ENCODE results near the gene ERI2. TPM values are rescaled to one million over a fixed set of nuclear protein-coding genes. Genes with fewer than 3 reads are reported as not detected.

Gene ERI2
- total and polyA plus RNA-seq, 2 of the 13 experiments (the other 11 are each of a cell fraction or from before 2014, with no cell fraction given): 17.4 to 41.3 TPM

GRCh38 chr16:20803561-20804214 lies 2.6 kb downstream of the ERI2 start (continued):
- TF ChIP-seq RERE (CRISPR knock-in tag; IDR thresholded peaks at IDR 0.05; ENCODE audit: low read depth) (no peak), RAD21 (CRISPR knock-in tag; IDR thresholded peaks at IDR 0.05) (no peak), ZNF414 (CRISPR knock-in tag; IDR thresholded peaks at IDR 0.05) (peak; percentile 81; the same call in 1 of the 2 replicates), NPAS2 (CRISPR knock-in tag; IDR thresholded peaks at IDR 0.05; ENCODE audit: borderline replicate concordance) (no peak), NR1H2 (CRISPR knock-in tag; IDR thresholded peaks at IDR 0.05; ENCODE audit: borderline replicate concordance, low read depth) (no peak), CBX2 (IDR thresholded peaks at IDR 0.05; ENCODE audit: low read depth, low read length) (no peak), CBX2 (CRISPR knock-in tag; IDR thresholded peaks at IDR 0.05; ENCODE audit: low read depth) (no peak), KLF15 (CRISPR knock-in tag; IDR thresholded peaks at IDR 0.05; ENCODE audit: borderline replicate concordance) (no peak), ZNF564 (CRISPR knock-in tag; IDR thresholded peaks at IDR 0.05) (peak; percentile 62; the same call in 1 of the 2 replicates), E2F5 (CRISPR knock-in tag; conservative IDR thresholded peaks at IDR 0.05) (no peak), ZMAT3 (CRISPR knock-in tag; conservative IDR thresholded peaks at IDR 0.05) (no peak), ZNF83 (CRISPR knock-in tag; IDR thresholded peaks at IDR 0.05; ENCODE audit: borderline replicate concordance) (no peak), ZNF264 (CRISPR knock-in tag; IDR thresholded peaks at IDR 0.05) (no peak), SALL1 (CRISPR knock-in tag; IDR thresholded peaks at IDR 0.05) (peak; percentile 89), ZBTB25 (CRISPR knock-in tag; IDR thresholded peaks at IDR 0.05) (0 out of 2 replicates have a peak, but pooled peaks have one; percentile 43), ZNF883 (CRISPR knock-in tag; IDR thresholded peaks at IDR 0.05; ENCODE audit: not compliant biosample characterization) (no peak), SP2 (CRISPR knock-in tag; IDR thresholded peaks at IDR 0.05) (no peak), ZNF350 (CRISPR knock-in tag; IDR thresholded peaks at IDR 0.05; ENCODE audit: borderline replicate concordance, low read depth) (no peak), HOXA3 (CRISPR knock-in tag; IDR thresholded peaks at IDR 0.05) (peak; percentile 85; the same call in 1 of the 2 replicates), KMT2A (CRISPR knock-in tag; IDR thresholded peaks at IDR 0.05) (peak; percentile 60; the same call in 1 of the 2 replicates), ZNF317 (CRISPR knock-in tag; IDR thresholded peaks at IDR 0.05) (peak; percentile 92), MLLT10 (CRISPR knock-in tag; IDR thresholded peaks at IDR 0.05) (no peak), PRMT3 (CRISPR knock-in tag; IDR thresholded peaks at IDR 0.05; ENCODE audit: borderline replicate concordance, low read depth) (no peak)

All from HepG2 (cell line).